GM12874 (cell line): ENCODE measurements around the gene CTCF.

ENCODE experiments used
- TF ChIP-seq, protein P1 (sequence below): IDR thresholded peaks from 2 replicates; pipeline ENCODE4 v1.5.1; 2011; ENCODE audit warnings: low read depth, mild to moderate bottlenecking, control low read depth, low read length, moderate library complexity; ENCODE audit not compliant: insufficient read depth

The CTCF gene

GRCh38 chr16:67562526-67562917, at the start of gene CTCF:
Gene CTCF (plus strand): TSS chr16:67562526. CDS start chr16:67610833, 48,307 bp downstream.
- TF ChIP-seq, protein P1, sequence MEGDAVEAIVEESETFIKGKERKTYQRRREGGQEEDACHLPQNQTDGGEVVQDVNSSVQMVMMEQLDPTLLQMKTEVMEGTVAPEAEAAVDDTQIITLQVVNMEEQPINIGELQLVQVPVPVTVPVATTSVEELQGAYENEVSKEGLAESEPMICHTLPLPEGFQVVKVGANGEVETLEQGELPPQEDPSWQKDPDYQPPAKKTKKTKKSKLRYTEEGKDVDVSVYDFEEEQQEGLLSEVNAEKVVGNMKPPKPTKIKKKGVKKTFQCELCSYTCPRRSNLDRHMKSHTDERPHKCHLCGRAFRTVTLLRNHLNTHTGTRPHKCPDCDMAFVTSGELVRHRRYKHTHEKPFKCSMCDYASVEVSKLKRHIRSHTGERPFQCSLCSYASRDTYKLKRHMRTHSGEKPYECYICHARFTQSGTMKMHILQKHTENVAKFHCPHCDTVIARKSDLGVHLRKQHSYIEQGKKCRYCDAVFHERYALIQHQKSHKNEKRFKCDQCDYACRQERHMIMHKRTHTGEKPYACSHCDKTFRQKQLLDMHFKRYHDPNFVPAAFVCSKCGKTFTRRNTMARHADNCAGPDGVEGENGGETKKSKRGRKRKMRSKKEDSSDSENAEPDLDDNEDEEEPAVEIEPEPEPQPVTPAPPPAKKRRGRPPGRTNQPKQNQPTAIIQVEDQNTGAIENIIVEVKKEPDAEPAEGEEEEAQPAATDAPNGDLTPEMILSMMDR, result peak; percentile 84

DNA sequence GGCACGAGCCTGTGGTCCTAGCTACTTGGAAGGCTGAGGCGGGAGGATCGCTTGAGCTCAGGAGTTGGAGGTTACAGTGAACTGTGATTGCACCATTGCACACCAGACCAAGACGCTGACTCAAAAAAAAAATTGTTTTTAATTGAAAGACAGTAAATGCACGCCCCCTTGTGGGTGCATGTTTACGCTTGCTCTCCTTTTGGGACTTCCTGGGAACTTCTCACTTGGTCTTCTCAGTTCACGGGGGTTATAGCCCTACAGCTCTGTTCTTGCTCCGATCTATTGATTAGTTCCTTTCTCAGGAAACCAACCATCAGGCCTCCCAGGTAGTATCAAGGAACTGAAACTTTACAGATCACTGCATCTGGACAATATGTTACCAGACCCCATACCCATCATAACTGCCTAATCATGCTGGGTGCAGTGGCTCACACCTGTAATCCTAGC, 47.9 kb upstream of the CTCF start:
- TF ChIP-seq, protein P1, result peak; percentile 54

DNA sequence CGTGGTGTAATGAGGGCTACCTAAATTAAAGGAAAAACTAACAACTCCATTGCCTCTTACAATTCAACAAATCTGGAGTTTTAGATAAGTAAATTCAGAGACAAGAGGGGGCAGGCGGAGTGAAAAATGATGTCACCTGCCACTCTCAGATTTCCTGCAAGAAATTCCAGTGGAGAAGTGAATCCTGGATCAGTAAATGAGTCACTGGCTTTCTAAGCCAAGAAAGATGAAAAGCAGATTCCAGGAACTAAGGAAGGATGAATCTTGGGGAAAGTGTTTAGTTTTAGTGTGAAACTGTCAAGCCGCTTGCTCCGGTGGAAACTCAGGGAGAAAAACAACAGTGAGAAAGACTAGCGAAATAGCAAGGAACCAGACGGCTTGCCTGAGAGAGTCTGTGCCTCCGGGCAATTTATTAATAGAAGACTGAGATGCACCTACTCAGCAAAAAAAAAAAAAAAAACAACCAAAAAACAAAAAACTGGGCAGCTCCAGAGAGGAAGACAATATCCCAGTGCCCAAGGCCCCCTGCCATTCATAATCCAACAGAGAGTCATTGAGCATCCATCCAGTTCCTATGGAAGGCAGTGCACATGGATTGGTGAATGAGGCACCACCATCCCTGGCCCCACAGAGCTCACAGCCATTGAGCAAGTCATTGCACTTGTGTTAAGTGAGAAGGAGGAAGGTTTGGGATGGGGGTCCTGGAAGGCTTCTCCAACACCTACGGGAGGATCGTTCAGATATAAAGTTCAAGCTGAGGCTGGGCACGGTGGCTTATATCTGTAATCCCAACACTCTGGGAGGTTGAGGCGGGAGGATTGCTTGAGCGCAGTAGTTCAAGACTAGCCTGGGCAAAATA, 45.8 kb upstream of the CTCF start:
- TF ChIP-seq, protein P1, result no peak

DNA sequence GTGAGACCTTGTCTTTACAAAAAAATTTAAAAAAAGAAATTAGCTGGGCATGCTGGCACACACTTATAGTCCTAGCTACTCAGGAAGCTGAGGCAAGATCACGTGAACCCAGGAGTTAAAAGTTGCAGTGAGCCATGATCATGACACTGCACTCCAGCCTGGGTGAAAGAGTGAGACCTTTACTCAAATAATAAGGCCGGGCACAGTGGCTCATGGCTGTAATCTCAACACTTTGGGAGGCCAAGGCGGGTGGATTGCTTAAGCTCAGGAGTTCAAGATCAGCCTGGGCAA, 45.2 kb upstream of the CTCF start:
- TF ChIP-seq, protein P1, result no peak

- TF ChIP-seq, protein P1, result no peak
Measured at GRCh38 chr16:67517661-67518423, 44.5 kb upstream of the CTCF start.

- TF ChIP-seq, protein P1, result no peak
Measured at GRCh38 chr16:67518676-67519075, 43.6 kb upstream of the CTCF start.

DNA sequence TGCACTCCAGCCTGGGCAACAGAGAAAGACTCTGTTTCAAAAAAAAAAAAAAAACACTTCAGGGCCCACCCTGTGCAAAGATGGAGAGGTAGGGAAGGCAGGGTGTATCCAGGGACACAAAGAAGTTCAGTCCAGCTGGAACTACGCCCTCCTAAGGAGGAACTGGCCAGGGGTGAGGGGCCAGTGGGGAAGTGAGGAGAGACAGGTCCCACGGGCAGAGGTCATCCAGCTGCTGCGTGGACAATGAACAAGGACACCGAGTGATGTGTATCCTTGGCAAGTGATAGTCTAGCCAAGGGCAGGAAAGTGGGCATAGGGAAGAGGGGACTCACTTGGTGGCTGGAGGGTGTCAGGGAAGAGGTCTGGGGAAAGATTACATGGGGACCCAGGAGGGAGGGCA, 43.1 kb upstream of the CTCF start:
- TF ChIP-seq, protein P1, result no peak
